Aorta (tissue), 5 donors: ENCODE measurements around the gene TLCD3B. TPM values are rescaled to one million over a fixed set of nuclear protein-coding genes. Genes with fewer than 3 reads are reported as not detected.
A peak's percentile ranks its signal among the peaks of the same experiment; 100 is the strongest.

Experiments used
- ATAC-seq: fragments of 200-7000 bp; cut with Tn5 transposase; one replicate; pipeline ENCODE4 v1.9.1; 2022; ENCODE audit warnings: moderate library complexity; ENCODE audit not compliant: low FRiP score
- DNase-seq, 2 donors: peaks; one replicate each; pipeline ENCODE4 v3.0.0-alpha.2; 2020
- H3K27ac ChIP-seq, 2 donors: one replicate each; pipeline ENCODE4 v1.5.1; 2013; ENCODE audit warnings: low read length in 2 of 2, mild to moderate bottlenecking in 2 of 2, moderate library complexity in 2 of 2, control low read depth in 1 of 2, inconsistent platforms in 1 of 2, low read depth in 1 of 2
- H3K27me3 ChIP-seq, 2 donors: one replicate each; pipeline ENCODE4 v1.6.1; 2013; ENCODE audit warnings: control low read depth in 1 of 2, low read length in 1 of 2, mild to moderate bottlenecking in 1 of 2, moderate library complexity in 1 of 2; ENCODE audit not compliant: insufficient read depth in 2 of 2, control insufficient read depth in 1 of 2
- H3K36me3 ChIP-seq, 2 donors: one replicate each; pipeline ENCODE4 v1.6.1; 2013; ENCODE audit warnings: control low read depth in 1 of 2, low read length in 1 of 2, mild to moderate bottlenecking in 1 of 2; ENCODE audit not compliant: insufficient read depth in 2 of 2, control insufficient read depth in 1 of 2
- H3K4me1 ChIP-seq, 2 donors: one replicate each; pipeline ENCODE4 v1.6.1; 2013; ENCODE audit warnings: low read length in 2 of 2, control low read depth in 1 of 2, mild to moderate bottlenecking in 1 of 2, moderate library complexity in 1 of 2; ENCODE audit not compliant: insufficient read depth in 2 of 2, control insufficient read depth in 1 of 2
- H3K4me3 ChIP-seq, 2 donors: one replicate each; pipeline ENCODE4 v1.5.1; 2013; ENCODE audit warnings: low read length in 2 of 2, control low read depth in 1 of 2, mild to moderate bottlenecking in 1 of 2
- H3K9me3 ChIP-seq: one replicate; pipeline ENCODE4 v1.6.1; 2013; ENCODE audit warnings: mild to moderate bottlenecking, low read length; ENCODE audit not compliant: control insufficient read depth
- WGBS, 2 donors: extraction: QIAGEN DNeasy Blood & Tissue Kit; methylation state at CpG; one replicate each; pipeline ENCODE4 v1.1.7; 2013; 5-methylcytosine and 5-hydroxymethylcytosine counted together
- intact Hi-C, 2 donors: fragments of 100-400 bp; cut with DNase I; formaldehyde crosslinking; loops; one replicate each; pipeline versions ENCODE4 v1.14.2 to v1.15.0; 2022
- polyA plus RNA-seq, 2 donors: library from polyadenylated mRNA; stranded (reverse); fragments of 200-250 nt; gene quantifications; one replicate each; pipeline ENCODE4 v1.2.3, GENCODE V29; 2013
- total RNA-seq, 2 donors: library from RNA; stranded (reverse); fragmentation: NEBNext Ultra II Directional; extraction: Animal tissue kit (Norgen Biotek cat#: 25700); gene quantifications; one replicate each; pipeline ENCODE4 v1.2.1, GENCODE V29; 2021
- donor health status: healthy with polysubstance abuse.
- donor health status: Bipolar disorder and iron deficiency.
- donor health status: DM: no; HTN: no; CAD: no.
- donor health status: DM: no; HTN: no; CAD: no.
- donor health status: DM: yes; HTN: yes; CAD: no.

TLCD3B gene
- total and polyA plus RNA-seq, 4 donors = not detected

- ATAC-seq (no peak), DNase-seq (peak in 1 of 2 donors; percentile 59)
- peaks cover 0 to 4% of the 10 kb centered on the region in 2 donors for H3K4me1 ChIP-seq
- 7 to 9% methylated on average over 6 of the region's 6 CpGs for WGBS, 2 donors
- peaks cover 0 to 2% of the 10 kb centered on the region in 2 donors for H3K36me3 ChIP-seq
- no peak overlapping the region for H3K27ac ChIP-seq
- intact Hi-C loops = no loop called here
- H3K4me3 ChIP-seq = no peak overlapping the region
- no peaks in the 10 kb centered on the region for H3K9me3 ChIP-seq
- H3K27me3 ChIP-seq = no peaks in the 10 kb centered on the region
Measured at GRCh38 chr16:29975811-29976511, 55.1 kb downstream of the TLCD3B start.

GRCh38 chr16:29975134-29975538 is 55.9 kb downstream of the TLCD3B start:
- intact Hi-C loops = no loop called here
- H3K4me3 ChIP-seq = peak overlapping the region in 1 of 2 donors; percentile 85
- no peak overlapping the region for H3K27ac ChIP-seq
- H3K27me3 ChIP-seq = no peaks in the 10 kb centered on the region
- H3K9me3 ChIP-seq = no peaks in the 10 kb centered on the region
- WGBS, 2 donors = 55 to 58% methylated on average over 5 of the region's 5 CpGs
- DNase-seq (peak in 1 of 2 donors; percentile 8), ATAC-seq (no peak)
- H3K36me3 ChIP-seq = no peaks in the 10 kb centered on the region
- H3K4me1 ChIP-seq = peaks cover 0 to 4% of the 10 kb centered on the region in 2 donors

Other genes starting within 250 kb of the TLCD3B start
- 10 to 100 TPM in 1 of 2 donors, 1 to 10 TPM in 1; 7.4 to 13.0 TPM for gene KIF22, start 240.5 kb downstream of the TLCD3B start, total RNA-seq
- 10 to 100 TPM; 10.6 to 41.4 TPM for gene KIF22, start 240.5 kb downstream of the TLCD3B start, polyA plus RNA-seq
- gene MAZ, start 224.7 kb downstream of the TLCD3B start, total RNA-seq = 100 to 1,000 TPM; 109 to 127 TPM
- gene MAZ, start 224.7 kb downstream of the TLCD3B start, polyA plus RNA-seq = 100 to 1,000 TPM; 112 to 121 TPM
- 10 to 100 TPM; 10.9 to 30.6 TPM for gene PRRT2, start 219.1 kb downstream of the TLCD3B start, total RNA-seq
- 10 to 100 TPM in 1 of 2 donors, 1 to 10 TPM in 1; 5.3 to 36.6 TPM for gene PRRT2, start 219.1 kb downstream of the TLCD3B start, polyA plus RNA-seq
- gene PAGR1, start 215.1 kb downstream of the TLCD3B start, total RNA-seq = 10 to 100 TPM; 14.9 to 29.7 TPM
- 10 to 100 TPM; 24.2 to 85.3 TPM for gene PAGR1, start 215.1 kb downstream of the TLCD3B start, polyA plus RNA-seq
- 100 to 1,000 TPM; 138 to 184 TPM for gene MVP, start 210.8 kb downstream of the TLCD3B start, total RNA-seq
- gene MVP, start 210.8 kb downstream of the TLCD3B start, polyA plus RNA-seq = 100 to 1,000 TPM in 1 of 2 donors, 10 to 100 TPM in 1; 76.8 to 186 TPM
- gene CDIPT, start 168.0 kb downstream of the TLCD3B start, total RNA-seq = 10 to 100 TPM; 63.6 to 81.1 TPM
- 10 to 100 TPM; 60.9 to 98.0 TPM for gene CDIPT, start 168.0 kb downstream of the TLCD3B start, polyA plus RNA-seq
- 1 to 10 TPM in 1 of 2 donors, under 1 TPM in 1; 0.71 to 1.4 TPM for gene SEZ6L2, start 131.7 kb downstream of the TLCD3B start, total RNA-seq
- gene SEZ6L2, start 131.7 kb downstream of the TLCD3B start, polyA plus RNA-seq = under 1 TPM; 0.56 to 0.63 TPM
- gene ASPHD1, start 130.8 kb downstream of the TLCD3B start, total RNA-seq = under 1 TPM; 0.39 to 0.48 TPM
- gene ASPHD1, start 130.8 kb downstream of the TLCD3B start, polyA plus RNA-seq = under 1 TPM in 1 of 2 donors, not detected in 1; 0.46 TPM
- gene KCTD13, start 105.0 kb downstream of the TLCD3B start, total RNA-seq = 10 to 100 TPM; 25.0 to 31.4 TPM
- gene KCTD13, start 105.0 kb downstream of the TLCD3B start, polyA plus RNA-seq = 10 to 100 TPM in 1 of 2 donors, 1 to 10 TPM in 1; 5.3 to 20.8 TPM
- gene TMEM219, start 69.2 kb downstream of the TLCD3B start, total RNA-seq = 100 to 1,000 TPM in 1 of 2 donors, 10 to 100 TPM in 1; 88.0 to 115 TPM
- gene TMEM219, start 69.2 kb downstream of the TLCD3B start, polyA plus RNA-seq = 100 to 1,000 TPM; 189 to 244 TPM
- 10 to 100 TPM; 37.5 to 57.7 TPM for gene TAOK2, start 57.4 kb downstream of the TLCD3B start, total RNA-seq
- gene TAOK2, start 57.4 kb downstream of the TLCD3B start, polyA plus RNA-seq = 10 to 100 TPM in 1 of 2 donors, 1 to 10 TPM in 1; 7.6 to 24.2 TPM
- 1 to 10 TPM; 7.9 to 8.8 TPM for gene HIRIP3, start 35.7 kb downstream of the TLCD3B start, total RNA-seq
- 10 to 100 TPM; 13.3 to 23.6 TPM for gene HIRIP3, start 35.7 kb downstream of the TLCD3B start, polyA plus RNA-seq
- 10 to 100 TPM; 46.1 to 73.1 TPM for gene INO80E, start 35.0 kb downstream of the TLCD3B start, total RNA-seq
- 100 to 1,000 TPM in 1 of 2 donors, 10 to 100 TPM in 1; 51.0 to 108 TPM for gene INO80E, start 35.0 kb downstream of the TLCD3B start, polyA plus RNA-seq
- gene DOC2A, start 20.2 kb downstream of the TLCD3B start, total RNA-seq = 1 to 10 TPM in 1 of 2 donors, under 1 TPM in 1; 0.23 to 1.8 TPM
- under 1 TPM in 1 of 2 donors, not detected in 1; 0.08 TPM for gene DOC2A, start 20.2 kb downstream of the TLCD3B start, polyA plus RNA-seq
- not detected for gene C16orf92, start 8.1 kb downstream of the TLCD3B start, total RNA-seq
- not detected for gene C16orf92, start 8.1 kb downstream of the TLCD3B start, polyA plus RNA-seq
- 100 to 1,000 TPM; 791 to 861 TPM for gene ALDOA, start 34.5 kb upstream of the TLCD3B start, total RNA-seq
- gene ALDOA, start 34.5 kb upstream of the TLCD3B start, polyA plus RNA-seq = 100 to 1,000 TPM; 494 to 621 TPM
- gene PPP4C, start 44.7 kb upstream of the TLCD3B start, total RNA-seq = 10 to 100 TPM; 50.2 to 51.0 TPM
- gene PPP4C, start 44.7 kb upstream of the TLCD3B start, polyA plus RNA-seq = 10 to 100 TPM; 58.0 to 70.3 TPM
- gene TBX6, start 60.7 kb upstream of the TLCD3B start, total RNA-seq = 1 to 10 TPM in 1 of 2 donors, under 1 TPM in 1; 0.62 to 1.4 TPM
- gene TBX6, start 60.7 kb upstream of the TLCD3B start, polyA plus RNA-seq = 1 to 10 TPM in 1 of 2 donors, not detected in 1; 1.7 TPM
- gene YPEL3, start 64.9 kb upstream of the TLCD3B start, total RNA-seq = 10 to 100 TPM; 66.0 to 90.3 TPM
- gene YPEL3, start 64.9 kb upstream of the TLCD3B start, polyA plus RNA-seq = 100 to 1,000 TPM in 1 of 2 donors, 10 to 100 TPM in 1; 94.2 to 240 TPM
- gene GDPD3, start 82.3 kb upstream of the TLCD3B start, total RNA-seq = 10 to 100 TPM in 1 of 2 donors, 1 to 10 TPM in 1; 6.0 to 18.1 TPM
- 10 to 100 TPM in 1 of 2 donors, 1 to 10 TPM in 1; 2.1 to 22.8 TPM for gene GDPD3, start 82.3 kb upstream of the TLCD3B start, polyA plus RNA-seq
- gene MAPK3, start 91.9 kb upstream of the TLCD3B start, total RNA-seq = 100 to 1,000 TPM in 1 of 2 donors, 10 to 100 TPM in 1; 95.0 to 138 TPM
- gene MAPK3, start 91.9 kb upstream of the TLCD3B start, polyA plus RNA-seq = 100 to 1,000 TPM; 110 to 135 TPM
- 10 to 100 TPM; 38.4 to 42.8 TPM for gene CORO1A, start 152.3 kb upstream of the TLCD3B start, total RNA-seq
- gene CORO1A, start 152.3 kb upstream of the TLCD3B start, polyA plus RNA-seq = 10 to 100 TPM; 12.8 to 48.2 TPM
- 10 to 100 TPM; 31.3 to 52.1 TPM for gene BOLA2B, start 162.4 kb upstream of the TLCD3B start, total RNA-seq
- gene BOLA2B, start 162.4 kb upstream of the TLCD3B start, polyA plus RNA-seq = 100 to 1,000 TPM in 1 of 2 donors, 10 to 100 TPM in 1; 81.6 to 145 TPM
- gene SLX1A, start 162.6 kb upstream of the TLCD3B start, total RNA-seq = 10 to 100 TPM; 19.8 to 38.9 TPM
- gene SLX1A, start 162.6 kb upstream of the TLCD3B start, polyA plus RNA-seq = 10 to 100 TPM; 23.4 to 66.6 TPM
- gene SULT1A3, start 168.0 kb upstream of the TLCD3B start, total RNA-seq = 10 to 100 TPM in 1 of 2 donors, 1 to 10 TPM in 1; 6.6 to 29.7 TPM
- gene SULT1A3, start 168.0 kb upstream of the TLCD3B start, polyA plus RNA-seq = 10 to 100 TPM; 19.7 to 91.1 TPM
- 10 to 100 TPM; 19.5 to 25.8 TPM for gene NPIPB13, start 217.2 kb upstream of the TLCD3B start, total RNA-seq
- 1 to 10 TPM in 1 of 2 donors, under 1 TPM in 1; 0.13 to 8.5 TPM for gene NPIPB13, start 217.2 kb upstream of the TLCD3B start, polyA plus RNA-seq